H1 (cell line): ENCODE results near the gene NETO2. TPM values are rescaled to one million over a fixed set of nuclear protein-coding genes. Genes with fewer than 3 reads are reported as not detected.

Source experiments
- CTBP2 ChIP-seq: IDR thresholded peaks from 2 replicates; pipeline ENCODE4 v1.7.0; 2011; ENCODE audit warnings: borderline replicate concordance, mild to moderate bottlenecking, moderate library complexity, mixed read lengths, low read length; ENCODE audit not compliant: insufficient read depth, insufficient read length
- JUND ChIP-seq: IDR thresholded peaks from 2 replicates; pipeline ENCODE4 v1.6.1; 2011; ENCODE audit warnings: mild to moderate bottlenecking, improper control_type of control experiment, low read length
- RNF2 ChIP-seq: fragments of 200-900, 300-1000 bp; sonication (generic); IDR thresholded peaks from 2 replicates; pipeline ENCODE4 v1.7.1; 2016; ENCODE audit warnings: borderline replicate concordance, low read depth, mild to moderate bottlenecking, antibody characterized with exemption, low read length; ENCODE audit not compliant: poor library complexity, severe bottlenecking; ENCODE audit errors: missing control alignments
- SIN3A ChIP-seq, 2 experiments: IDR thresholded peaks in 1 of 2; conservative IDR thresholded peaks in 1 of 2; 2 replicates each; pipeline ENCODE4 v1.6.1; 2011 to 2012; ENCODE audit warnings: low read length in 2 of 2, improper control_type of control experiment in 1 of 2, low read depth in 1 of 2, mild to moderate bottlenecking in 1 of 2
- SP4 ChIP-seq: IDR thresholded peaks from 2 replicates; pipeline ENCODE4 v1.6.1; 2012; ENCODE audit warnings: low read length, inconsistent platforms
- polyA plus RNA-seq, 7 experiments: library from polyadenylated mRNA; depleted of rRNA in 3 of 7; stranded (reverse) in 5 of 7; unstranded in 2 of 7; fragments of >200 nt in 5 of 7; fragments of 200-250 nt in 2 of 7; gene quantifications; 1 replicate in 5 of 7; 2 replicates in 1 of 7; 4 replicates in 1 of 7; pipeline versions ENCODE4 v1.2.1 to v1.2.3, GENCODE V29; 2011 to 2013; ENCODE audit warnings: missing spikeins in 2 of 7, mixed read lengths in 2 of 7
- total RNA-seq: library from RNA; stranded (reverse); fragmentation: NEBNext Ultra II Directional; extraction: Animal tissue kit (Norgen Biotek cat#: 25700); gene quantifications from 2 replicates; pipeline ENCODE4 v1.2.1, GENCODE V29; 2021
- TF ChIP-seq, protein P1 (sequence below): IDR thresholded peaks from 2 replicates; pipeline ENCODE4 v1.6.1; 2012; ENCODE audit warnings: low read length, inconsistent platforms

NETO2 gene
- total and polyA plus RNA-seq, 2 of the 8 experiments (the other 6 are each of a cell fraction or from before 2014, with no cell fraction given): 9.4 to 12.5 TPM

DNA sequence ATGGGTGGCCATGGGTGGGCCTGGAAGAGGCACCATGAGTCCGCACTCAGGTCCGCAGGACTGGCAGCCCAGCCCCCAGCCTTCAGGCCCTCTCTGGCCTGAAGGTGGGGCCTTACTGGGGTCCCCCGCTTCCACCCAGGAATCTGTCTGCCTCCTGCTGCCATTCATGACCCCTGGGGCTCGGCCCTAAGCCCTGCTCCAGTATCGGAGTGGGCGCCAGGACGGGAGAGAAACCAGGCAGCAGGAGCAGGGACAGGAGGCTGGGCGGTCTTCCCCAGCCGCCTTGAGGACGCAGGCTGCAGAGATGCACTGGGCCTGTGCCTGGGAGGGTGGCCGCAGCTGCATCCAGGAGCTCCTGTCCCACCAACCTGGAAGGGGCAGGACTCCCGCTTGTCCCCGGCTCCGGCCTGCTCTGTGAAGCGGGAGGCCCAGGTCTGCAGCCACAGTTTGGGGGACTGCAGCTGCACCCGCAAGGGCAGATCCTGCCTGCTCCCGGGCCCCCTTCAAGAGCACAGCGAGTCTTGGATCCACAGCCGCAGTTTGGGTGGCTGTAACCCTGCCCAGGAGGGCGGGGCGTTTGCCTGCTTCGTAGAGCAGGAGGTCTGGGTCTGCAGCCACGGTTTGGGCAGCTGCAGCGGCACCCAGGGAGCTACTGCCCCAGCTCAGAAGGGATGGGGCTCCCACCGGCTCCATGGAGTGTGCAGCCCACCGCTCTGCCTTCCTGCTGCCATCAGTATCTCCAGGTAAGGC is 88.4 kb downstream of the NETO2 start (continued):
- no peak for TF ChIP-seq SIN3A (conservative IDR thresholded peaks at IDR 0.05 in 1 of 2, IDR thresholded peaks at IDR 0.05 in 1 of 2; ENCODE audit: low read depth in 1 of 2, low read length in 2 of 2)
- no peak for TF ChIP-seq CTBP2
- TF ChIP-seq JUND: no peak
- no peak for TF ChIP-seq SP4
- TF ChIP-seq RNF2: no peak
- TF ChIP-seq, protein P1, sequence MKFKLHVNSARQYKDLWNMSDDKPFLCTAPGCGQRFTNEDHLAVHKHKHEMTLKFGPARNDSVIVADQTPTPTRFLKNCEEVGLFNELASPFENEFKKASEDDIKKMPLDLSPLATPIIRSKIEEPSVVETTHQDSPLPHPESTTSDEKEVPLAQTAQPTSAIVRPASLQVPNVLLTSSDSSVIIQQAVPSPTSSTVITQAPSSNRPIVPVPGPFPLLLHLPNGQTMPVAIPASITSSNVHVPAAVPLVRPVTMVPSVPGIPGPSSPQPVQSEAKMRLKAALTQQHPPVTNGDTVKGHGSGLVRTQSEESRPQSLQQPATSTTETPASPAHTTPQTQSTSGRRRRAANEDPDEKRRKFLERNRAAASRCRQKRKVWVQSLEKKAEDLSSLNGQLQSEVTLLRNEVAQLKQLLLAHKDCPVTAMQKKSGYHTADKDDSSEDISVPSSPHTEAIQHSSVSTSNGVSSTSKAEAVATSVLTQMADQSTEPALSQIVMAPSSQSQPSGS: no peak
